ENCODE results near the gene DLX4.

Gene DLX4

DNA sequence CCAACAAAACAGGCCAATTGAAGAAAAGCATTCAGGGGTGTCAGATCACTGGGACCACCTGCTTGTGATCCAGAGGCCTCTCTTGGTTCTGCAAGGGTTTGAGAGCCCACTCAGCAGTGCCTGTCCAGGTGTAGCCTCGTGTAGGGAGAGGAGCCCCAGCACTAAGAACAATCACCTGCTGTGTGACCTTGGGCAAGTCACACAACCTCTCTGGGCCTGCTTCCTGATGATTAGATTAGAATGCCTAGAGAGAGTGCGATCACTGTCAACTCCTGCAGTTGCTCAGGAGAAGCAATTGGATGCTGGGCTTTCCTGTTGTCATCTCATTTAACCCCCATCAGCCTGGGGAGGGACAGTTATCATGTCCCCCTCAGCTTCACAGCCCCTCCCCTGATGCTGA lies 15.8 kb downstream of the DLX4 start:
- no peaks in the 10 kb centered on the region for H3K4me1 ChIP-seq (ENCODE audit: insufficient read depth, low read length)
- no peak for ATAC-seq (ENCODE audit: insufficient read depth, low read depth)
- H3K27me3 ChIP-seq (ENCODE audit: insufficient read depth, low read length, poor library complexity): peaks cover 37% of the 10 kb centered on the region
- H2AFZ ChIP-seq (ENCODE audit: low read depth, low read length): no peak overlapping the region
- no peak overlapping the region for H3K4me3 ChIP-seq (ENCODE audit: low read depth in 1 of 2, low read length in 2 of 2)
- no peaks in the 10 kb centered on the region for H3K36me3 ChIP-seq (ENCODE audit: insufficient read depth, low read length)
- TF ChIP-seq EZH2 (IDR thresholded peaks at IDR 0.05; ENCODE audit: borderline replicate concordance, low read depth, low read length, severe bottlenecking): no peak
- TF ChIP-seq, protein P1, sequence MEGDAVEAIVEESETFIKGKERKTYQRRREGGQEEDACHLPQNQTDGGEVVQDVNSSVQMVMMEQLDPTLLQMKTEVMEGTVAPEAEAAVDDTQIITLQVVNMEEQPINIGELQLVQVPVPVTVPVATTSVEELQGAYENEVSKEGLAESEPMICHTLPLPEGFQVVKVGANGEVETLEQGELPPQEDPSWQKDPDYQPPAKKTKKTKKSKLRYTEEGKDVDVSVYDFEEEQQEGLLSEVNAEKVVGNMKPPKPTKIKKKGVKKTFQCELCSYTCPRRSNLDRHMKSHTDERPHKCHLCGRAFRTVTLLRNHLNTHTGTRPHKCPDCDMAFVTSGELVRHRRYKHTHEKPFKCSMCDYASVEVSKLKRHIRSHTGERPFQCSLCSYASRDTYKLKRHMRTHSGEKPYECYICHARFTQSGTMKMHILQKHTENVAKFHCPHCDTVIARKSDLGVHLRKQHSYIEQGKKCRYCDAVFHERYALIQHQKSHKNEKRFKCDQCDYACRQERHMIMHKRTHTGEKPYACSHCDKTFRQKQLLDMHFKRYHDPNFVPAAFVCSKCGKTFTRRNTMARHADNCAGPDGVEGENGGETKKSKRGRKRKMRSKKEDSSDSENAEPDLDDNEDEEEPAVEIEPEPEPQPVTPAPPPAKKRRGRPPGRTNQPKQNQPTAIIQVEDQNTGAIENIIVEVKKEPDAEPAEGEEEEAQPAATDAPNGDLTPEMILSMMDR (IDR thresholded peaks at IDR 0.05; ENCODE audit: borderline replicate concordance, extremely low read depth, low read length, poor library complexity, severe bottlenecking): no peak
- no peak overlapping the region for H3K9ac ChIP-seq (ENCODE audit: low read depth, low read length)
- no peak for DNase-seq
- H3K79me2 ChIP-seq (ENCODE audit: insufficient read depth, low read length): no peaks in the 10 kb centered on the region
- H4K20me1 ChIP-seq (ENCODE audit: insufficient read depth, low read length): peaks cover 16% of the 10 kb centered on the region
- no peak overlapping the region for H3K27ac ChIP-seq (ENCODE audit: low read length)
- no peak overlapping the region for H3K4me2 ChIP-seq (ENCODE audit: insufficient read depth, low read length)
- no peaks in the 10 kb centered on the region for H3K9me3 ChIP-seq (ENCODE audit: insufficient read depth, low read length, severe bottlenecking)

DNA sequence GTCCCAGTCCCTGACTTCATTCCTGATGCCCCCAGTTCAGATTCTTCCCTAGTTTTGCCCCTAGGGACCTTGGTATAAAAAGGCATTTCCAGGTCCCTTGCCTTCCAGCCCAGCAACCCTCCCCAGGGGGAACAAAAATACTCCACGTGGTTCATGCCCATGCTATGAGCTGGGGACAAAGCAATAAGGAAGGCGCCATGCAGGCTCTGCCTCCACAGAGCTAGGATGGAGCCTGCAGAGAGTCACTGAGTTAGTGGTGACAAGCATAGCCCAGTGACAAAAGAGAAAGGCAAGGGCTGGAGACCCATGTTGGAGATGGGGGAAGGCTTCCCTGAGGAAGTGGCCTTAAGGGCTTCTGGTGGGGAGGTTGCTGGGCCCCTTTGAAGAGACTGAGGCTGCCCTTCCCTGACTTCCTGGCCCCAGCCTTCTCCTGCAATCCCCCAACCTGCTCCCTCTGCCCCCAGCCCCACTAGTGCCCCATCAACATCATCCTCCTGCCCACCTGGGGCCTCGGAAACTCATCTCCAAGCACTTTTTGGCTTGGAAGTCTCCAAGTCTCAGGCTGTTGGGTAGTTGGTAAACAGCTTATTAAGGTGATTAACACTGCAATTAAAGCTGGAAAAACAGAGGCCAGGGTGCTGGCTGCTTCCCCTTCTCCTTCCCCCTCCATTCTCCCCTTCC lies 16.5 kb downstream of the DLX4 start:
- DNase-seq (no peak), ATAC-seq (ENCODE audit: insufficient read depth, low read depth) (no peak)
- no peak overlapping the region for H3K9ac ChIP-seq (ENCODE audit: low read depth, low read length)
- TF ChIP-seq, protein P1 (IDR thresholded peaks at IDR 0.05; ENCODE audit: borderline replicate concordance, extremely low read depth, low read length, poor library complexity, severe bottlenecking): no peak
- no peak for TF ChIP-seq EZH2 (IDR thresholded peaks at IDR 0.05; ENCODE audit: borderline replicate concordance, low read depth, low read length, severe bottlenecking)
- peaks cover 18% of the 10 kb centered on the region for H4K20me1 ChIP-seq (ENCODE audit: insufficient read depth, low read length)
- peaks cover 44% of the 10 kb centered on the region for H3K27me3 ChIP-seq (ENCODE audit: insufficient read depth, low read length, poor library complexity)
- H3K36me3 ChIP-seq (ENCODE audit: insufficient read depth, low read length): no peaks in the 10 kb centered on the region
- H3K79me2 ChIP-seq (ENCODE audit: insufficient read depth, low read length): no peaks in the 10 kb centered on the region
- no peak overlapping the region for H3K4me2 ChIP-seq (ENCODE audit: insufficient read depth, low read length)
- no peaks in the 10 kb centered on the region for H3K9me3 ChIP-seq (ENCODE audit: insufficient read depth, low read length, severe bottlenecking)
- H3K27ac ChIP-seq (ENCODE audit: low read length): no peak overlapping the region
- no peak overlapping the region for H2AFZ ChIP-seq (ENCODE audit: low read depth, low read length)
- H3K4me3 ChIP-seq (ENCODE audit: low read depth in 1 of 2, low read length in 2 of 2): no peak overlapping the region
- no peaks in the 10 kb centered on the region for H3K4me1 ChIP-seq (ENCODE audit: insufficient read depth, low read length)

DNA sequence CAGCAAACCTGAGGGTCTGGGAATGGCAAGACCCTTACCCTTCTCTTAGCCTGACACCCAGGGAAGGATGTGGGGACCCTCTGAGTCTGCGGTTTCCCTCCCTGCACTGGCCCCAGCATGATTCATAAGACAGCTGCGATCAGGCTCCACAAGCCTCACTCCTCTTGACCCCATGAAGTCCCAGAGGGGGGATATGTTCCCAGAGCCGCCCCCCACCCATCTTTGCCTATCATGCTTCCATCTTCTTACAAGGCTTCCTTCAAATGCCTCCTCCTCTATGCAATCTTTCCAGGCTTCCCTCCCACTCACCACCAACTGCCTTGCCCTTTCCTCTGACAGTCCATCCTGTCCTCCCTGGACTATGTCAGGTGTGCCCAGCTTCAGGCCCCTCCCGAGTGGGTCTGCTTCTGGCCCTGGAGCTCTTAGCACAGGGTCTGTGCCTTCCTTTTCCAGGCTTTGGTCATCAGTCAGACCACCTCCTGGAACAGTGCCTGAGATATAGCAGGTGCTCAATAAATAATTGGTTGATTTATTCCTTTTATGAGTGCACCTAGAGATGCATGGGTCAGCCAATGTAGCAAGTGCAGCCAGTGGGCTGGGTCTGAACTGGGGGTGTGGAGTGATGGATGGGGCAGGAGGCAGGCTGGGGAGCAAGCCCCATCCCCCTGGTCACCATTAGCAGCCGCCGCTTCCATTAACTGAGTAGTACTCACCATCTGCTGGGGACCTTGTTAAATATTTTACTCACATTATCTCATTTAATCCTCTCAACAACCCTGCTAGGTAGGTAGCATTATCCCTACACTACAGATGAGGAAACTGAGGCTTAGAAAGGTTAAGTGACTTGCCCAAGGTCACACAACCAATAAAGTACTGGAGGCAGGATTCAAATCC lies 17.7 kb downstream of the DLX4 start:
- DNase-seq (no peak), ATAC-seq (ENCODE audit: insufficient read depth, low read depth) (no peak)
- peaks cover 46% of the 10 kb centered on the region for H3K27me3 ChIP-seq (ENCODE audit: insufficient read depth, low read length, poor library complexity)
- H3K9ac ChIP-seq (ENCODE audit: low read depth, low read length): no peak overlapping the region
- H3K79me2 ChIP-seq (ENCODE audit: insufficient read depth, low read length): no peaks in the 10 kb centered on the region
- TF ChIP-seq, protein P1 (IDR thresholded peaks at IDR 0.05; ENCODE audit: borderline replicate concordance, extremely low read depth, low read length, poor library complexity, severe bottlenecking): no peak
- no peak for TF ChIP-seq EZH2 (IDR thresholded peaks at IDR 0.05; ENCODE audit: borderline replicate concordance, low read depth, low read length, severe bottlenecking)
- no peaks in the 10 kb centered on the region for H3K9me3 ChIP-seq (ENCODE audit: insufficient read depth, low read length, severe bottlenecking)
- no peak overlapping the region for H3K4me3 ChIP-seq (ENCODE audit: low read depth in 1 of 2, low read length in 2 of 2)
- H3K27ac ChIP-seq (ENCODE audit: low read length): no peak overlapping the region
- H2AFZ ChIP-seq (ENCODE audit: low read depth, low read length): no peak overlapping the region
- H3K4me1 ChIP-seq (ENCODE audit: insufficient read depth, low read length): no peaks in the 10 kb centered on the region
- no peaks in the 10 kb centered on the region for H3K36me3 ChIP-seq (ENCODE audit: insufficient read depth, low read length)
- no peak overlapping the region for H3K4me2 ChIP-seq (ENCODE audit: insufficient read depth, low read length)
- peaks cover 20% of the 10 kb centered on the region for H4K20me1 ChIP-seq (ENCODE audit: insufficient read depth, low read length)
